NCI-H1930 (cell line): ENCODE measurements around the gene NEK6.

Experiments
- DNase-seq, 2 experiments: peaks; one replicate each; lab custom pipeline; 2025; lab: John Stamatoyannopoulos, UW

Gene NEK6

DNA sequence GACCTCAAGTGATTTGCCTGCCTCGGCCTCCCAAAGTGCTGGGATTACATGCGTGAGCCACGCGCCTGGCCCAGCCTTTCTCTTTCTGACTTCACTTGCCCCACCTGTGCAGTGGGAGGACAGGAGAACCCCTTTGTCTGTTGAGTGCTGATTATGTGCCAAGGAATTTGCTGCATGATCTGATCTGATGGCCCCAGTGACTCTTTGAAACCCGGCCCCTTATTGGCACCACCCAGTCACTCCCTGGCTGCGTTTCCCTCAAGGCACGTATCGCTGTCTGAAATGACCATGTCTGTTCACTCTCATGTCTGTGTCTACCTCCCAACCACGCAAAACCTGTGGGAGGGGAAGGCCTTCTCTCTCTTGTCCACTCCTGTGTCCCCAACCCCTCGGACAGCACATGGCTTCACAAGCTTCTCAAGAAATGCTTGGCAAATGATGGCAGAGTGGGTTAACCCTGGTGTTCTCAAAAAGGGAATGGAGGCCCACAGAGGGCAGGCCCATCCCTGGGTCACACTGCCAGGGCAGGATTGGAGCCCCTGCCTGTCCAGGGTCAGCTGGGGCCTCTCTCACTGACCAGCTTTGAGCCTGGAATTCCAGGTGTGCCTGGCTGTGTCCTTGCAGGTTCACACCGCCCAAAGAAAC is 21.9 kb downstream of the NEK6 start:
- DNase-seq: no peak

DNA sequence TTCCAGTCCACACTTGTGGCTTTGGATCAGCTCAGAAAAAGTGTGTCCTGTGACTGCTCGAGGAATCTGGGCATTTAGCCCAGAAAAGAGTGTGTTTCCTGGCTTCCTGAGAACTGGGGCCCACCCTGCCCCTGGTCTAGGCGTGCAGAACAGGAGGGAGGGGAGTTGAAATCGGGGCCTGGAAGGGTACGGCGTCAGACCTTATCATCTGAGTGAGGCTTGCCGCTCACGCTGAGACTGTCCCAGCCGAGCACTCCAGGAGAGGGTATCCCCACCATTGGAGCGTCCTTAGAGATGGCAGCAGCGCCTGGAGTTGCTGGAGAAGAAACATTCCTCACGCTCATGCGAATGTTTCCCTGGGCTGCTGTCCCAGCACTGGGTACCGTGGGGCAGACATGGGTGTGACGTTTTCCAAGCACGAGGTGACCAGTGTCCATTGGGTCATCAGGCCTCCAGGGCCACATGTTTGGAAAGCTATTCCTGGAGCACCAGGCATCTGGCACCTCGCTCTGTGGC is 22.5 kb downstream of the NEK6 start:
- no peak for DNase-seq

DNA sequence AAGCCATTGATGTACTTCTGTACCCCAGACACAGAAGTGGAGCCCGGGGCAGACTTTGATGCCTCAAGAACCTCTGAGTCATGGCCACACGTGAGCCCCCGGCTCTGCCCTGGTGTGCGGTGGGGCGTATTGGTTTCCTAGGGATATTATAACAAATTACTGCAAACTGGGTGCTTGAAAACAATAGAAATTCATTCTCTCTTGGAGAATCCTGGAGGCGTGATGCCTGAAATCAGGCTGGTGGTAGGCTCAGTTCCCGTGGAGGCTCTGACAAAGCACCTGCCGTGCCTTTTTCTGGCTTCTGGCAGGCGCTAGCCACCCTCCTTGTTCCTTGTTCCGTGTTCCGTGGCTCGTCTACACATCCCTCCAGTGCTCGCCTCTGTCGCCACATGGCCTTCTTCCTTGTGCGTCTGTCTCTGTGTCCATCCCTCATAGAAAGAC is 24.2 kb downstream of the NEK6 start:
- DNase-seq: no peak

DNA sequence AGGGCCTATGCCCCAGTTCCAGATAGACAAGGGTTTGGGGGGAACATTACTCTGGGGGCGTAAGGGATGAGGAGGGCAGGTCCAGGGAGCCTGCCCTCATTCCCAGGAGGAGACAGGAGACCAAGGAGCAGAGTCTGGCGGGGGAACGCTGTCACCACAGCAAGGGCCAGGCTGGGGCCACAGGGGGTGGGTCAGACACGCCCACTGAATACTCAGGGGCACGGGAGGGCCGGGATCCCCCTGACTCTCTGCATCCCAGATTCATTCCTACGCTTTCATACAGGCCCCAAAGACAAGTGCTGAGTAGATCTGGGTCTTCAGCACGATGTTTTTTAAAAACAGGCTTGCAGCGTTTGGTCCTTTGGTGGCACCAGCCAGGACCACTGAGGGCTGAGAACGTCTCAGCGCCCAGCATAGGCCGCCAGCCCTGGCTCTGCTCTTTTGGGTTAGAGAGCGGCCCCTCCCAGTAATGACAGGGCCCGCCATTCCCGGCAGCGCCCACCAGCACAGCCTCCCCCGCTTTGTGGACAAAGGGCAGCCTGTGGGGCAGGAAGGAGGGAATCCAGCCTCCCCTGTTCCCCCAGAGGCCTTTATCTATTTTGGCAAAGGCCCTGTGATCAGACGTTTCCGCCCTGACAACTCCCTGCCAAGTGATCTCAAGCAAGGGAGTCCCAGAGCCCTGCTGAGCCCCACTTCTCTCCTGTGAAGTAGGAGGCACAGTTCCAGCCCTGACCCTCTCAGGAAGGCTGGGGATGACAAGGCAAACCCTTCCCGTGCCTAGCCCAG is 24.9 kb downstream of the NEK6 start:
- no peak for DNase-seq

DNA sequence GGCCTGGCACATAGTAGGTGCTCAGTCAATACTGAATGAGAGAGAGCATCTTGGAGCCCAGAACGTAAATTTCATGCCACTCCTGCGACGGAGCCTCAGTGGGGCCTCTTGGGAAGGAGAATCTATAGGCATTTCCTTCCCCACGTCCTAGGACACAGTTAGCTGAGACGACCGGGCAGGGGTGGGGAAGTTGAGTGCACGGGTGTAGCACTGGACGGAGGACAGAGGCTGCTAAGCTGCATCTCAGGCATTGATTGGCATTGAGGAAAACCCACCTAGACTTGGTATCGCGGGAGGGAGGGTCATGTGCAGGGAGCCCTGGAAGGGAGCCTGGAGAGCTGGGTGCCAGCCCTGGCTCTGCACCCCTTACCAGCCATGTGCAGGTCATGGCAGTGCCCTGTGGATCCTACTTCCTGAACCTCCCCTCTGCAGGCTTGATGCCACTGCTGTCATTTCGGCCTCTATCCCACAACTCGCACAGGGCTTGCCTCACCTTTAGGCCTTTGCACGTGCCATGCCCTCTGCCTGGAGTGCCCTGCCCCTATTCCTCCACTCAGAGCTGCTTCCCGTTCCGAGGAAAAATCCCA is 25.6 kb downstream of the NEK6 start:
- DNase-seq: no peak

DNA sequence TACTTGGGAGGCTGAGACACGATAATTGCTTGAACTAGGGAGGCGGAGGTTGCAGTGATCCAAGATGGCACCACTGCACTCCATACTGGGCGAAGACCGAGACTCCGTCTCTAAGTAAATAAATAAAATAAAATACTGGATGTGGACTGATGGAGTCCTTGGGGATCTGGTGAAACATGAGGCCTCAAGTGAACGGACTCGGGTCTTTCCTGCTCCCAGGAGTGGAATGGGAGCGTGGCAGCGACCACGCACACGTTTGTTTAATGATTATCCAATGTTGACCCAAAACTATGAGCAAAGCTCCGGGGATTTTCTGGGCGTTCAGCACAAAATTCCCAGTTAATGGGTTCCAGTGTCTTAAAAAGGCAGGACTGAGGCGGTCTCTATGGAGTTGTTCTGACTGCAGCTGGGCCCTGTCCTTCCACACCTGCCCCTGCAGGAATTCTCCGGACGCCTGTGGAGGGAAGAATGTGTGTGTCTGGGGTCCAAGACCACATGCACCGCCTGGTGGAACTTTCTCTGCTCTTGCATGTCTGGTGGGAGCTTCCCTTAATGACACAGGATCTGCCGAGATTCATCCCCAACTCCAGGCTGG is 26.6 kb downstream of the NEK6 start:
- DNase-seq: no peak

DNA sequence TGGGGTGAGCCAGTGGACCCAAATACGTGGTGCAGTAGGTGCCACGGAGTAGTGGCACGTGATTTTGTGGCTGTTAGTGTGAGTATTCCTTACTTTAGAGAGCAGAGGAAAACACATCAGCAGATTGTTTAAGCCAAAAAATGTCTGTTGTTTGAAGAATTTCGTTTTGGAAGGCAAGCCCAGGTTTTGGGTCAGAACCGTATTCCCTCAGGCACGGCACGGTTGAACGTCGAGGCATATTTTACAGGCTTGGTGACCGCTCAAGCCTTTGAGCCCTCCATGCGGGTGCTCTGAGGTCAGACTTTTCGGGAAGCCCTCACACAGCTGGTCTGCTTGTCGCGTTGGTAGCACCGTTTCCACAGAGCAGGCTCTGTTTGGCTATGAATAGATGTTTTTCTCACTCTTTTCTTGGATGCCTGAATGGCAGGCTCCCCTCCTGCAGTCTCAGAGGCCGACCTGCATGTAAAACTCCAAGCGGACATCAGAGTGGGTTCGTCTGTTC is 27.2 kb downstream of the NEK6 start:
- DNase-seq: no peak

DNA sequence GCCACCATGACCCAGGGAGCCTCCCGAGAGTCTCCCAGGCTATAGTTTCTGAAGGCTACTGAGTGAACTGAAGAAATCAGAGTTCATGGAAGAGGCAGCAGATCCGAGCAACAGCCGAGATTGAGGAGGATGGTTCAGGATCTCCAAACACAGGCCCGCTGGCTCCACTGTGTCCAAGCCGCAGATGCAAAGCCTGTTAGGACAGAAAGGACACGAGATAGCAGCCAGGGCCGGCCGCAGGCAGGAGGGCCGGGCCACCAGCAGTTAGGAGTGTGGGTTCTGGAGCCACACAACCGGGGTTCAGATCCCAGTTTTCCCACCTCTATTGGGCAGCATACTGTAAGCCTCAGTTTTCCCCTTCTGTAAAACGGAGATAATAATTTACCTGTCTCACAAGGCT is 27.7 kb downstream of the NEK6 start:
- no peak for DNase-seq

DNA sequence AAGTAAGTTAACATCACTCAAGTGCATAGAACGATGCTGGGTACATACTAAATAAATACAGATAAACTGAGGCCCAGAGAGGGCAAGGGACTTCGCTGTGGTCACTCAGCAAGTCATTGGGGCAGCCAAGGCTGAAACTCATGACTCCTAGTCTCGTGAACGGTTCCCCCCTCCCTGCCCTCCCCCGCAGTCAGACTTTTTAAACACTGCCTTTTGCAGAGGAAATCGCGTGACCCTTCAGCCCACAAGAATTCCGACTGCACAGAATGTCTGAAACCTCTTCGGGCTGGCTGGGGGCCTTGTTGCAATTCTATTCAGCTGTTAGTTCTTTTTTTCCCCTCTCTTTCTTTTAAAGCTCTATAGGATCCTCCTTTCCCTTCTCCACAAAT is 28.1 kb downstream of the NEK6 start:
- DNase-seq: no peak

DNA sequence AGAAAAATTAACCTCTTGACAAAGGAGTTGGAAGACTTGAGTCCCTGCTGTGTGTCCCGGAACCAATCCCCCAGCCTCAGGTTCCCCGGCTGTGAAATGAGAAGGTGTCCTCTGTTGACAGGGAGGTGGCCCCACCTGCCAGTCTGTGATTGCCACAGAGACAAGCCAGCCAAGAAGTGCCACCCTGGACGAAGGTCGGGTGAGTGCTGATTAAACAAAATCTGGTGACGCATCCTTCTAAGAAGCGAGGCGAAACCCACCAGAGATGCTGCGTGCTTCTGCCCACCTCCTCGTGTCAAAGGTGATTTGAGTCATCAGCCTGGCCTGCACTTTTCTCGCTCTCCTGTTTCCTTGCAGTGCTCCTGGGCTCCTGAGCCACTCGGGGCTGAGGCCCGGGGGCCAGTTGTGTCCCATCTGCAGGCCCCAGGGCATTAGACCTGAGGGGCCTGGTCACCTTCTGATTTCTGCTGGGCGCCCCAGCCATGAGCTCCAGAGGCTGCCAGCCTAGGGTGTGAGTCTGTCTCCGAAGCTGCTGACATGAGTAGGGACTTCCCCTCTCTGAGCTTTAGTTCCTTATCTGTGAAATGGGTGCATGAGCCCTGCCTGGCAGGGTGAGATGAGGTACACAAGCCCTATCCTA is 28.7 kb downstream of the NEK6 start:
- DNase-seq: no peak

DNA sequence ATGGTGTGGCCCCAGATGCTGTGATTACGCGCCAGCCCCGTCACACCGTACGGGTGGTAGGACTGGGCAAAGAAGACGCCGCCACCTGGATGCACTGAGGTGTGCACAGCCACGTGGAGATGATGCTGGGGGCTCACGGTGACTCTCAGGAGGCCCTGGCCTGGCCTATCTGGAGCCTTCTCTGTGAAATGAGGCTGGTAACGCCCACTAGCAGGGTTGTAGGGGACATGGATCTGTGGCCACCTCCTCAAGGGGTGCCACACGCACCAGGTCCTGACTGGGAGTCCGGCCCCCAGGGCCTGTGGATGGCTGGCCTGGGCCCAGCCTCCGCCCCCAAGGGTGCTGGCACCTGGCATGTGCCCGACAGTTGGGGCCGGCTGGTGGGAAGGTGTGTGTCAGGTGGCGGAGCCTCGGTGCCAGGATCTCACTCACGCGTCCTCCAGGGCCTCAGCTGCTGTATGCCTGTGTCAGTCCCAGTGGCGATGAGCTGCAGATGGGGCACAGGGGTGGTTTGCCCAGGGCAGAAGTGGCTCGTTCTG is 32.4 kb downstream of the NEK6 start:
- no peak for DNase-seq

DNA sequence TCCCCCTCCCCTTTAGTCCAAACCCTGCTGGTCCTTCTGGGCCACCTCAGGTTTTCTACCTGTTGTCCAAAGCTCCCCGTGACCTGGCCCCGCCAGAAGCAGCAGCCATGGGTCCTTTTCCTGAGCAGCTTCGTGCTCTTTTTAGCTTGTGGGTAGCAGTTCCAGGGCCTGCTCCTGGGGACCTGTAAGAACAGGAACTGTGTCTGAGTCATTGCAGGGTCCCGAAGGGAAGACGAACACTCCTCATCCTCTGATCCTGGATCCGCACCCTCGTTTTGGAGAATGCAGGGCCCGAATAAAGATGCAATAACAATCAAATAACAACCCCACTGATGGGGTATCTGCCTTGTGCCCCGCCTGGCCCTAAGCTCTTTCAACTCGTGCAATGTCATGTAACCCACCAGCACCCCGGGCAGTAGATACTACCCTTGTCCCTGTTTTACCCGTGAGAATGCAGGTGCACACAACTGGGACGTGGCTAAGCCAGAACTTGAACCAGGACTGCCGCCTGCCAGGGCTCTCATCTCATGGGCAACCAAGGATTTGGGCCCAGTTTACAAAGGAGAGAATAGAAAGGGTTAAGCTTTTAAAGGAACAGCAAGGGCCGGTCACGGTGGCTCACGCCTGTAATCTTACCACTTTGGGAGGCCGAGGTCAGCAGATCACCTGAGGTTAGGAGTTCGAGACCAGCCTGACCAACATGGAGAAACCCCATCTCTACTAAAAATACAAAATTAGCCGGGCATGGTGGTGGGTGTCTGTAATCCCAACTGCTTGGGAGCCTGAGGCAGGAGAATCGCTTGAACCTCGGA is 33.2 kb downstream of the NEK6 start:
- DNase-seq: no peak

DNA sequence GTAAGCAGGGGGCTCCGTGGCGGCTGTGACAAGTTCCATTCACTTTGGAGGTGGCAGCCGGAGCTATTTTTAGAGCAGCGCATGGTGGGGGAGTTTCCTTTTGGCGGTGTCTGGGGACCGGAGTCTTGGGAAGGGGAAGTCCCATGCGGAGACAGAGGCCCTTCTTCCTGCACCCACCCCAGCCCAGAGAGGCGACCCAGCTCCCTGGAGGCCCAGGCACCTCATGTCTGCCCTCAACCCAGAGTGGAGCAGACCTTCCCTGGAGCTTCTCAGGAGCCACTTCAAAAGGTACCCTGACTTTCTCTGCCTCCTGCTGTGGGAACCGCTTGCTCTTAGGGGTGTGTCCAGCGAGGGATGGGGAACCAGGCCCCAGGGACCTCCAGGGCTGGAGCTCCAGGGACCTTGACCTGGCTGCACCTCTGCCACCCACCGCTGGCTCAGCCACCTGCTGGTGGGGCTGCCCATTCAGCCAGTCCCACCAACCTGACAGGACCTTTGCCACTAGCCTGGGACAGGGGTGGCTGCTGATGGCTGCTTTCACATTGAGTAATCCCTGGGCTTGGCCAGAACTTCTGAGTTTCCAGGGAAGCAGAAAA is 34.1 kb downstream of the NEK6 start:
- no peak for DNase-seq

DNA sequence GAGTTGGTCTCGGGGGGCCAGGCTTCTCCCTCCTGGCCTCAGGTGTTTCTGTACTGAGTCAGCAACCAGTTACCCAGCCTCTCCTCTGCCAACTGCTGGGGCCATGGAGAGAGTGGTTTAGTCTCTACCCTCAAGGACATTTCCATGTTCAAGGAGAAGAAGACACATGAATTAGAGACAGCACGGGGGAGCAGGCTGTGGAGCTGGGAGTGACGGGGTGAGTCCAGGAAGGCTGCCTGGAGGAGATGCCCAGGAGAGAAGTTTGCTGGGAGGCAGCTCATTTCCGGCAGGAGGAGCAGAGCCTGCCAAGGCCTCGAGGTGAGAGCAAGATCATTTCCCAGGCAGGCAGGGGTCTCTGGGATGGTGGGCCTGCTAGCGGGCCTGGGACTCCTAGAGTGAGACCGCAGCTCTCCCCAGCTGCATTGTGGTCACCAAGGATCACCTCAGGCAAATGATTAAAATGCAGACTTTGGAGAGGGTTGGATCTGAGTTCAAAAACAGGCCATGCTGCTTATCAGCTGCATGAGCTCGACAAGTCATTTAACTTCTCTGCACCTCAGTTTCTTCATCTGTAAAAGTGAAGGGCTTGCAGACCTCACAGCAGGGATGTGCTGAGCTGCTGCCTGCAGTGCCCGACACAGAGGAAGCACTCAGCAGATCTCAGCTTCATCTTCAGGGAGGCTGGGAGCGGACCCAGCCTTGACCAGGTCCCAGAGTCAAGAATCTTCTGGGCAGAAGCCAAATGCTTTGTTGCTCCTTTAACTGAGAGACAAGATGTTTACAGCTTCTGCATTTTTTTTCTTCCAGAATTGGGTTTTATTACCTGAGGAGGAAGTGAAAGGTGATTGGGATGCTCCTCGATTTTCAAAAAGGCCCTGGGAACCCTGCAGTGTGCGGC is 35.2 kb downstream of the NEK6 start:
- no peak for DNase-seq

DNA sequence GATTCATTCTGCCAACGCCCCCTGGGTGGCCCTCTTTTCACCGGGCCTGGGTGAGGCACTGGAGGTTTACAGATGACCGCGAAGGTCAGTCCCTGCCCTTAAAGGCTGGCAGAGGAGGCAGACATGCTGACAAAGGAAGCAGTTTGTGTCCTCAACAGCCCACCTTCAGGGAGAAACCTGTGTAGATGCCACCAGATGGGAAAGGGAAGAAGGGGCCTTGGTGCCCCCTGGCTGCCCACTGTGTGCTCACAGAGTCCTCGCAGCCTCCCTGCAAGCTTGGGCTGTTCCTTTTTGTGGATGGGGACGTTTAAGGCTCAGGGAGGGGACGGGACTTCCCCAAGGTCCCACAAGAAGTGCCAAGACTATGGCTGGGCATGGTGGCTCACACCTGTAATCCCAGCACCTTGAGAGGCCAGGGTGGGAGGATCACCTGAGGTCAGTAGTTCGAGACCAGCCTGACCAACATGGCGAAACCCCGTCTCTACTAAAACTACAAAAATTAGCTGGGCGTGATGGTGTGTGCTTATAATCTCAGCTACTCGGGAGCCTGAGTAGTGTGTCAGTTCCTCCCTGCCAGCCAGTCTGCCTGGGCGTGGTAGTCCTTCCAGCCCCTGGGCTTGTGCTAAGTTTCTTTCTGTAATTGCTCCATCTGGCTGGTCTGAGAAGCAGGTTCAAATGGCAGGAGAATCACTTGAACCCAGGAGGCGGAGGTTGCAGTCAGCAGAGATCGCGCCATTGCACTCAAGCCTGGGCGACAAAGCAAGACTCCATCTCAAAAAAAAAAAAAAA is 36.2 kb downstream of the NEK6 start:
- no peak for DNase-seq

DNA sequence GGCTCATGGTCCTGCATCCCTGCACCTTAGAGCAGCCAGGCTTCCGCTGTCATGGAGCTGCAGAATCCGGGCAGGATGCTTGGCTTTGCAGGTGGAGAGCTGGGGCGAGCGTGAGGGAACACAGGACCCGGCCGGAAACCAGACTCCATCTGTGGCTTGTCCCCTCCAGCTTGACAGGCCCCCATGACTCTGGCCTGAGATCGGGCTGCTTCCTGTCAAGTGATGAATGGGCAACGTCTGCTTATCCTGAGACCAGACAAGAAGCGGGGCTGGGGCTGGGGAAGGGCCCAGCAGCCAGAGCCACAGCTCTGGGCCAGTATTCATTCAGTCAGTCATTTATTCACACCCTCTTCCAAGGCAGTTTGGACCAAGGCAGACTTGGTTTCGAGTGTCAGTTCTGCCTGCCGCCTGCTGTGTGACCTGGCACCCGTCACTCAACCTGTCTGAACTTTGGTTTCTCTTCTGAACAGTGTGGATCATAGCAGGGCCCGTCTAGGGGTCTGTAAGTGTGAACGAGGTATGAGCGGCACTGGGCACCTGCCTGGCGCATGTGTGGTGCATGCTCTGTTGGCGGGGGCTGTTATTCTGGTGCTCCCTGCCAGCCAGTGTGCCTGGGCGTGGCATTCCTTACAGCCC is 37.5 kb downstream of the NEK6 start:
- no peak for DNase-seq

DNA sequence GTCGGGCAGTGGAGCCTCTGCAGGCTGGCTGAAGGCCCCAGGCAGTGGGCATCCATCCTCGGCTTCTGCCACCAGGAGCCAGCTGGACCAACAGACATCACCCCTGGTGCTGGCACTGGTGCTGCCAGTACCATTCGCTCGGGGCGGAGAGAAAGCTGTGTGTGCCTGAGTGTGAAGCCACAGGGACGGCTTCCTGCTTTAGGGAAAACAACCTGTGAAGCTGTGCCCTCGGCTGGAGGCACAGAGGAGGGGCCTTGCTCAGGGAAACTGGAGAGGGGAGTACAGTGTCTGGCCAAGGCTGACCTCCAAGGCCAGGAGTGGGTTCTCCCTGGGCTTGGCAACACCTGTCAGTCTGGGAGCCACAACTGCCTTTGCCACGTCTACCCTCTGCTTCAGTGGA is 38.3 kb downstream of the NEK6 start:
- DNase-seq: no peak
